ENCODE measurements around the gene CFAP53.
"Not testable (repeated sequence)": the region's sequence is repeated elsewhere in the genome, so short reads cannot be mapped to it uniquely, and the experiment has no call there.

The CFAP53 gene

GRCh38 chr18:50272568-50272967 lies 6.3 kb upstream of the CFAP53 start:
- FAIRE-seq = no peak

GRCh38 chr18:50268022-50268747 lies 1.9 kb upstream of the CFAP53 start:
- FAIRE-seq = no peak

DNA sequence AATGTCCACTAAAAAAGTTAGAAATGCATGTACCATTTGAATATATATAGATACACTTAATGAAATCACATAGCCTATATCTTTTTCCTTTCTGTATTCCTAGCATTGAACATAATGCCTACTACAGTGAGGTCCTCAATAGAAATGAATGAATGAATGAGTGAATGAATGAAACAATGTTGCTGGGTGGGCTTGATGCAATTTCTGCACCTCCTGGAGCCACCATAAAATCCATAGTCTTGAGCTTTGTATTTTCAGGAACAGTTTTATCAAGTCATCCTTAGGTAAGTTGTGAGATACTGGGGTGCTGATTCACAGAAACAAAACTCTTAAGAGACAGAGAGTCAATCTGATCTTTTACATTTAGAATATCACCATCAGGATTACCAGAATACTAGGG lies 3.3 kb downstream of the CFAP53 start:
- no peak for FAIRE-seq

DNA sequence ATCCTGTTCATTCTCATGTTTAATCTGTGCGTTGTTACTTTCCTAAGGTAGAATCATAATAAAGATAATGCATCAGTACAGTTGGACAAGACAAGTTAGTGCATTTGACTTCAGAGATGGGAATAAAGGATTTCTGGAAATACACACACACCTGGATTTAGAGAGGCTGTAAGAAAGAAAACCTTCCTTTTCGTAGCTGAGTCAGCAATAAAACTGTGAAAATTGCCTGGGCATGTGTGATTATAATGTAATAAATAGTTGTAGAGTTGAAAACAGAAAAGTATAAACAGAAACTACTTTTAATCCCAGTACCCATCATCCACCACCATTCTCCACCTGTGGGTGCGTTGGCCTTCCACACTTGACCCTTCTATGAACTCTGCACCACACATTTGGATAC lies 15.4 kb downstream of the CFAP53 start:
- no peak for FAIRE-seq

DNA sequence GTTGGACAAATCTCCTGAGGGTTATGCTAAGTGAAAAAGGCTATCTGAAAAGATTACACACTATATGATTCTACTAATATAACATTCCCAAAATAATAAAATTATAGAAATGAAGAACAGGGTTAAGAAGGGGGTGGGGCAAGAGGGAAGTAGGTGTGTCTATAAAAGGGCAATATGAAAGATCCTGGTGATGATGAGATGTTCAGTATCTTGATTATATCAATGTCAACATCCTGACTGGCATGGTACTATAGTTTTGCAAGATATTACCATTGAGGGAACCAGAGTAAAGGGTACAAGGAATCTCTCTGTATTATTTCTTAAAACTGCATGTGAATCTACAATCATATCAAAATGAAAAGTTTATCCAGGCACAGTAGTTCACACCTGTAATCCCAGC lies 16.7 kb downstream of the CFAP53 start:
- no peak for FAIRE-seq

- FAIRE-seq = no peak
Measured at GRCh38 chr18:50247561-50247960, 18.7 kb downstream of the CFAP53 start.

DNA sequence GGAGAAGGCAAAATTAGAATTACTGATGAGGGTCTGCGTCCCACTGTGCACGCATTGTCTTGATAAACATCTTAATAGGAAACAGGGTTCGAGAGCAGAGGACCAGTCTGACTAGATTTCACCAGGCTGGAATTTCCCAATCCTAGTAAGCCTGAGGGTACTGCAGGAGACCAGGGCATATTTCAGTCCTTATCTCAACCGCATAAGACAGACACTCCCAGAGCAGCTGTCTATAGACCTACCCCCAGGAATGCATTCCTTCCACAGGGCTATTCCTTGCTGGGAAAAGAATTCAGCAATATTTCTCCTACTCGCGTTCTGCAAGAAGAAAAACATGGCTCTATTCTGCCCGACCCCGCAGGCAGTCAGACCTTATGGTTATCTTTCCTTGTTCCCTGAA lies 24.5 kb downstream of the CFAP53 start:
- not testable (repeated sequence) for FAIRE-seq

GRCh38 chr18:50240080-50240563 lies 26.2 kb downstream of the CFAP53 start:
- FAIRE-seq = no peak

- no peak for FAIRE-seq
Measured at GRCh38 chr18:50232419-50232818, 33.9 kb downstream of the CFAP53 start.

DNA sequence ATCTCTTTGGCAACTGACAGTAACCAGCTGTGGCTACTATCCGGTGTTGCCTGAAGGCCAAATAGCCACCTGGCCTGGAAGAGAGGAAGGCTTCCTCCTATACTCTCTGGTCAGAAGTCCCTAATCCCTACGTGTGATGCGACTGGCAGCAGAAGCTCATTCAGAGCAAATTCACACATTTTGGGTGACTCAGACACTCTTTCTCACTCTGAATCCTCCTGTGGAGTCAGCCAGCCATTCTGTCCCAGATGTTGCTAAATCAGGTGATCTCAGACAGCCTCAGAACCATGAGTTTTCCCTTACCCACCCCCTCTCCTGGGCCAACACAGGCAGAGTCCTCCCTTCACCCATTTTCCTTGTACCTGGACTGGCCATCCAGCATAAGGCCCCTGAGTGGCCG lies 34.7 kb downstream of the CFAP53 start:
- no peak for FAIRE-seq

- not testable (repeated sequence) for FAIRE-seq
Measured at GRCh38 chr18:50220249-50220648, 46.0 kb downstream of the CFAP53 start.

DNA sequence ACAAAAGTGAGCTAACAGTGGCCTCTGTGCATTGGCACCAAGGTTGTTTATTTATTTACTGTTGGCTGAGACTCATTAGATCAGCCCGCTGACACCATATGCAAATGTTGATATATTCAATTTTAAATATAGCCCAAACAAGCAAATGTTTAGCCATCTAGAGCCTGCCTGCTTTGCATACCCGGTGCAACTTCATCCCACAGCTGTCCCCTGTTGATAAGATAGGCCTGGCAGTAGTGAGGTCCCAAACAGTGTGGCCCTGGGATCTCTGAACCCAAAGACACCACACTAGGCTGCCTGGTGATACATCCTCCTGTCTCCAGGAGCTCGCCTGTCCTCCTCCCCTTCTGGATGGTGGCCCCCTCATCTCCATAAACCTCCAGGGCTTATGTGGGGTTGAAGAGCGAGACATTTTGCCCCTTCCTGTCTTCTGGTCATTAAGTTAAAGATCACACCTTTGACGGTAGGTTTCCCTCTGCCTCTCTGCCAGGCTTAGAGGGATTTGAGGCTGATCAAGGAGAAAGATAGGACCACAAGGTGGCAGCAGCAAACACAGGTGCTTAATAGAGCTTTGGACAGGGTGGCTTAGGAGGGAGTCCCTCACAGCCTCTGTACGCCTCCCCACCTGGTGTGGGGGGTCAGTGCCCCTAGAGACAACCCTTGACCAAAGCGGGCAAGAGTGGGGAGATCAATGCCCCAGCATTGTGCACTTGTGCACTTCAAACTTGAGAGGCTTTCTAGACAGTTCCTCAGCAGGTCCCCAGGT lies 47.7 kb downstream of the CFAP53 start:
- FAIRE-seq = no peak

- FAIRE-seq = no peak
Measured at GRCh38 chr18:50209311-50209710, 57.0 kb downstream of the CFAP53 start.

- no peak for FAIRE-seq
Measured at GRCh38 chr18:50207722-50208121, 58.6 kb downstream of the CFAP53 start.

GRCh38 chr18:50203801-50204604 lies 62.3 kb downstream of the CFAP53 start:
- no peak for FAIRE-seq

- FAIRE-seq = no peak
Measured at GRCh38 chr18:50201476-50202018, 64.7 kb downstream of the CFAP53 start.

- FAIRE-seq = no peak
Measured at GRCh38 chr18:50199921-50200320, 66.4 kb downstream of the CFAP53 start.

- FAIRE-seq = no peak
Measured at GRCh38 chr18:50199346-50199855, 66.9 kb downstream of the CFAP53 start.

DNA sequence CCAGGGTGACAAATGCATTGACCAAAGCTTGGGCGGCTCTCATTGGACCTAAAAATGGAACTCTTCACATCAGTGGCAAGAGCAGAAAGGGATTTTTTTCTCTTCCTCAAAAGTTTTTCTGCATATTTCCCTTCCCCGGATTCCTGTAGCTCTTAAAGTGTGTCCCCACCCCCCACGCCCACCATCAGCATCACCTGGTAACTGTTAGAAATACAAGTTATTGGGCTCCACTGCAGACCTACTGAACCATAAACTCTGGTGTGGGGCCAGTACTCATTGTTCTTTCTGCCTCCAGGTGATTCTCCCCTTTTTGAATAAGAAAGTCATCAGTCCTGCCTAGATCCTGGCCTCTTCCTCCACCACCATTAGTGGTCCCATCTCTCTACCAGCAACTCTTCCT lies 70.0 kb downstream of the CFAP53 start:
- no peak for FAIRE-seq

DNA sequence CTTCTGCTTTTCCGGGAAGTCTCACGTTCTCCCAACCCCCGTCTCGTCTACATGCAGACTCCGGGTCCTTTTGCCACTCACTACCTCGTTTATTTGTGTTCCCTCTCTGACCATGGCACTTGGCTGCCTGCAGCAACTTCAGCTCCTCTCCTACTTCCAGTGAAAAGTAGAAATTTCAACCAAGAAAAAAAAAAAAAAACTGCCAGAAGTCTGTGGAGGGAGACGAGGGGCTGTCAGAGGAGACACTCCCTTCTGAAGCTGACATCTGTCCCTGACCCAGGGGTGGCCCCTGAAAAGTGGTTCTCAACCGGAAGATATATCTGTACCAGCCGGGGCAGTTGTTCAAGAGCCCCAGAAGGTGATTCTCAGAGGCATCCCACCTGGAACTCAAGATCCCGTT lies 70.6 kb downstream of the CFAP53 start:
- no peak for FAIRE-seq

GRCh38 chr18:50194631-50195532 lies 71.4 kb downstream of the CFAP53 start, which contains the start of gene MYO5B:
TSS of gene MYO5B (minus strand) at chr18:50195147. CDS start at chr18:50194793, 354 bp downstream.
- no peak for FAIRE-seq
